Ramos (cell line): ENCODE measurements around the gene SLAMF7.
"Not testable (repeated sequence)": the region's sequence is repeated elsewhere in the genome, so short reads cannot be mapped to it uniquely, and the experiment has no call there.

Experiments used
- in situ Hi-C: fragments of 300-500 bp; cut with MboI; formaldehyde crosslinking; loops from one replicate; pipeline ENCODE4 v1.14.3; 2022; ENCODE audit warnings: low sequenced_read_pairs; ENCODE audit not compliant: unreplicated experiment

The SLAMF7 gene

GRCh38 chr1:160772331-160772730 lies 33.3 kb downstream of the SLAMF7 start:
- in situ Hi-C loops: no loop called here

- in situ Hi-C loops: no loop called here
Measured at GRCh38 chr1:160773093-160773492, 34.0 kb downstream of the SLAMF7 start.

- in situ Hi-C loops: no loop called here
Measured at GRCh38 chr1:160774886-160775719, 36.1 kb downstream of the SLAMF7 start.

- in situ Hi-C loops: no loop called here
Measured at GRCh38 chr1:160776178-160776577, 37.1 kb downstream of the SLAMF7 start.

GRCh38 chr1:160777486-160778089 lies 38.5 kb downstream of the SLAMF7 start:
- in situ Hi-C loops: no loop called here

GRCh38 chr1:160778976-160779375 lies 39.9 kb downstream of the SLAMF7 start:
- in situ Hi-C loops: no loop called here

- in situ Hi-C loops: no loop called here
Measured at GRCh38 chr1:160779626-160780397, 40.8 kb downstream of the SLAMF7 start.

- in situ Hi-C loops: no loop called here
Measured at GRCh38 chr1:160780398-160780755, 41.3 kb downstream of the SLAMF7 start.

GRCh38 chr1:160781186-160781766 lies 42.2 kb downstream of the SLAMF7 start:
- in situ Hi-C loops: no loop called here

GRCh38 chr1:160781914-160782689 lies 43.1 kb downstream of the SLAMF7 start:
- in situ Hi-C loops: no loop called here

- in situ Hi-C loops: not testable (repeated sequence)
Measured at GRCh38 chr1:160782988-160783765, 44.1 kb downstream of the SLAMF7 start.

GRCh38 chr1:160789051-160789701 lies 50.1 kb downstream of the SLAMF7 start:
- in situ Hi-C loops: no loop called here

GRCh38 chr1:160789702-160790611 lies 50.9 kb downstream of the SLAMF7 start:
- in situ Hi-C loops: no loop called here

- in situ Hi-C loops: no loop called here
Measured at GRCh38 chr1:160794376-160794775, 55.3 kb downstream of the SLAMF7 start.

- in situ Hi-C loops: no loop called here
Measured at GRCh38 chr1:160795951-160796383, 56.9 kb downstream of the SLAMF7 start, which contains the start of gene LY9. Gene LY9, plus strand, starts transcription at chr1:160796174. Its CDS starts 14 bp downstream, at chr1:160796188.

GRCh38 chr1:160797271-160797709 lies 58.2 kb downstream of the SLAMF7 start:
- in situ Hi-C loops: no loop called here

- in situ Hi-C loops: no loop called here
Measured at GRCh38 chr1:160797861-160798273, 58.8 kb downstream of the SLAMF7 start.
